H1 (cell line): ENCODE measurements around the gene CLEC3A. TPM values are rescaled to one million over a fixed set of nuclear protein-coding genes. Genes with fewer than 3 reads are reported as not detected.

Experiments
- CTCF ChIA-PET: fragments of 300-600 bp; sonication (Branson Sonifier 250); formaldehyde crosslinking; loops from one replicate; lab custom pipeline; 2021; ENCODE audit not compliant: partially characterized antibody; lab: Charles Lee
- POLR2A ChIA-PET: fragments of 300-600 bp; sonication (Branson Sonifier 250); formaldehyde crosslinking; loops from one replicate; lab custom pipeline; 2021; ENCODE audit warnings: inconsistent platforms; ENCODE audit not compliant: partially characterized antibody; lab: Charles Lee
- DNase-seq, 2 experiments: peaks; one replicate each; pipeline versions ENCODE4 v3.0.0 to v3.0.0-alpha.2; 2010 to 2022; ENCODE audit warnings: low spot score in 2 of 2, low read depth in 1 of 2, mixed read lengths in 1 of 2
- FAIRE-seq: peaks from 2 replicates; lab custom pipeline; 2011; peaks lifted over from hg19 to GRCh38; lab: Jason Lieb, UNC
- H2AFZ ChIP-seq: 2 replicates; pipeline ENCODE4 v1.8.1; 2012; ENCODE audit warnings: low read length, inconsistent platforms
- H2AK5ac ChIP-seq: 2 replicates; pipeline ENCODE4 v1.6.1; 2013; ENCODE audit warnings: low read depth, low read length
- H2BK120ac ChIP-seq: replicated peaks from 2 replicates; pipeline ENCODE3; 2013; ENCODE audit warnings: low read depth, low read length, inconsistent platforms
- H2BK12ac ChIP-seq: 2 replicates; pipeline ENCODE4 v1.6.1; 2013; ENCODE audit warnings: low read depth, low read length
- H2BK15ac ChIP-seq: 2 replicates; pipeline ENCODE4 v1.6.1; 2013; ENCODE audit warnings: low read length
- H2BK20ac ChIP-seq: 2 replicates; pipeline ENCODE4 v1.6.1; 2013; ENCODE audit warnings: low read length
- H2BK5ac ChIP-seq: 2 replicates; pipeline ENCODE4 v1.6.1; 2013; ENCODE audit warnings: low read depth, low read length
- H3K14ac ChIP-seq: 2 replicates; pipeline ENCODE4 v1.6.1; 2013; ENCODE audit warnings: inconsistent platforms; ENCODE audit not compliant: insufficient read length
- H3K18ac ChIP-seq: 2 replicates; pipeline ENCODE4 v1.6.1; 2013; ENCODE audit warnings: low read length; ENCODE audit errors: extremely low read depth
- H3K23ac ChIP-seq: 2 replicates; pipeline ENCODE4 v1.6.1; 2013; ENCODE audit warnings: inconsistent platforms; ENCODE audit not compliant: insufficient read length
- H3K23me2 ChIP-seq: 2 replicates; pipeline ENCODE4 v1.6.1; 2013; ENCODE audit warnings: low read depth, low read length
- H3K27ac ChIP-seq: 2 replicates; pipeline ENCODE4 v1.6.1; 2011; ENCODE audit warnings: low read depth, low read length, inconsistent platforms
- H3K27me3 ChIP-seq, 4 experiments: replicated peaks in 1 of 4; 1 replicate in 1 of 4; 2 replicates in 3 of 4; pipeline versions ENCODE4 v1.6.1 to v1.8.1; 2011 to 2013; ENCODE audit warnings: low read length in 3 of 4, mild to moderate bottlenecking in 3 of 4, inconsistent platforms in 2 of 4, mixed read lengths in 2 of 4, moderate library complexity in 1 of 4; ENCODE audit not compliant: control insufficient read depth in 3 of 4, insufficient read depth in 3 of 4; ENCODE audit errors: extremely low read depth in 1 of 4
- H3K36me3 ChIP-seq, 4 experiments: 2 replicates each; pipeline versions ENCODE4 v1.6.1 to v1.8.1; 2011 to 2013; ENCODE audit warnings: mild to moderate bottlenecking in 4 of 4, low read length in 3 of 4, moderate library complexity in 2 of 4, control low read depth in 1 of 4, inconsistent platforms in 1 of 4; ENCODE audit not compliant: insufficient read depth in 4 of 4, control insufficient read depth in 2 of 4
- H3K4ac ChIP-seq: replicated peaks from 2 replicates; pipeline ENCODE3; 2013; ENCODE audit warnings: low read length, low read depth, mixed read lengths, inconsistent platforms; ENCODE audit not compliant: insufficient read length
- H3K4me1 ChIP-seq, 4 experiments: replicated peaks in 1 of 4; 1 replicate in 1 of 4; 2 replicates in 3 of 4; pipeline versions ENCODE4 v1.6.1 to v1.8.1; 2011 to 2013; ENCODE audit warnings: low read length in 3 of 4, inconsistent platforms in 2 of 4, mixed read lengths in 1 of 4; ENCODE audit not compliant: insufficient read depth in 4 of 4, control insufficient read depth in 3 of 4
- H3K4me2 ChIP-seq, 2 experiments: 2 replicates each; pipeline versions ENCODE4 v1.6.1 to v1.8.1; 2011 to 2013; ENCODE audit warnings: low read depth in 2 of 2, low read length in 2 of 2, control low read depth in 1 of 2, inconsistent platforms in 1 of 2, mild to moderate bottlenecking in 1 of 2; ENCODE audit not compliant: insufficient read depth in 1 of 2
- H3K4me3 ChIP-seq, 4 experiments: fragments of 200-600, 300-600 bp in 1 of 4; sonication (generic), shearing (Covaris generic), sonication (Bioruptor Twin) in 1 of 4; 2 replicates each; pipeline versions ENCODE4 v1.5.1 to v1.8.1; 2011 to 2016; ENCODE audit warnings: low read length in 4 of 4, low read depth in 3 of 4, control low read depth in 2 of 4, inconsistent platforms in 2 of 4, mild to moderate bottlenecking in 2 of 4, mixed read lengths in 1 of 4, moderate library complexity in 1 of 4; ENCODE audit not compliant: insufficient read depth in 2 of 4; ENCODE audit errors: extremely low read depth in 1 of 4
- H3K56ac ChIP-seq: replicated peaks from 2 replicates; pipeline ENCODE3; 2013; ENCODE audit warnings: low read depth, mild to moderate bottlenecking, mixed read lengths, low read length, inconsistent platforms; ENCODE audit not compliant: insufficient read length
- H3K79me1 ChIP-seq: 2 replicates; pipeline ENCODE4 v1.6.1; 2013; ENCODE audit warnings: low read depth, low read length, control low read depth
- H3K79me2 ChIP-seq, 2 experiments: 2 replicates each; pipeline versions ENCODE4 v1.6.1 to v1.8.1; 2012 to 2013; ENCODE audit warnings: low read length in 2 of 2, mild to moderate bottlenecking in 2 of 2, inconsistent platforms in 1 of 2; ENCODE audit not compliant: insufficient read depth in 2 of 2, control insufficient read depth in 1 of 2
- H3K9ac ChIP-seq, 4 experiments: replicated peaks in 1 of 4; 1 replicate in 1 of 4; 2 replicates in 3 of 4; pipeline versions ENCODE4 v1.6.1 to v1.8.1; 2011 to 2013; ENCODE audit warnings: low read depth in 3 of 4, low read length in 3 of 4, control low read depth in 2 of 4, mild to moderate bottlenecking in 2 of 4, moderate library complexity in 2 of 4, inconsistent platforms in 1 of 4; ENCODE audit errors: extremely low read depth in 1 of 4
- H3K9me3 ChIP-seq, 2 experiments: 2 replicates each; pipeline versions ENCODE4 v1.6.1 to v1.8.1; 2012 to 2013; ENCODE audit warnings: mild to moderate bottlenecking in 2 of 2, moderate library complexity in 2 of 2, control low read depth in 1 of 2, inconsistent platforms in 1 of 2, low read depth in 1 of 2, low read length in 1 of 2, mixed read lengths in 1 of 2; ENCODE audit not compliant: insufficient read depth in 2 of 2
- H4K20me1 ChIP-seq, 2 experiments: replicated peaks in 1 of 2; 2 replicates each; pipeline versions ENCODE3 to v1.8.1; 2011 to 2013; ENCODE audit warnings: inconsistent platforms in 2 of 2, low read length in 2 of 2, mild to moderate bottlenecking in 1 of 2; ENCODE audit not compliant: insufficient read depth in 2 of 2, control insufficient read depth in 1 of 2
- H4K5ac ChIP-seq: 2 replicates; pipeline ENCODE4 v1.6.1; 2013; ENCODE audit warnings: low read length, low read depth, mixed read lengths, inconsistent platforms; ENCODE audit not compliant: insufficient read length
- H4K8ac ChIP-seq: 2 replicates; pipeline ENCODE4 v1.8.0; 2013; ENCODE audit warnings: mild to moderate bottlenecking, moderate library complexity, low read length, inconsistent platforms; ENCODE audit not compliant: insufficient read depth; ENCODE audit errors: extremely low read depth
- H4K91ac ChIP-seq: replicated peaks from 2 replicates; pipeline ENCODE3; 2013; ENCODE audit warnings: low read length, mixed read lengths, inconsistent platforms; ENCODE audit not compliant: insufficient read length
- CTCF ChIP-seq, 3 experiments: IDR thresholded peaks; 1 replicate in 2 of 3; 2 replicates in 1 of 3; pipeline versions ENCODE4 v1.5.1 to v1.6.1; 2011; ENCODE audit warnings: low read length in 3 of 3, mild to moderate bottlenecking in 3 of 3, inconsistent platforms in 2 of 3, low read depth in 1 of 3, moderate library complexity in 1 of 3; ENCODE audit not compliant: insufficient read depth in 1 of 3; ENCODE audit errors: control extremely low read depth in 1 of 3
- HDAC6 ChIP-seq: IDR thresholded peaks from one replicate; pipeline ENCODE4 v1.7.1; 2012; ENCODE audit warnings: low read depth, mild to moderate bottlenecking, inconsistent platforms, low read length, moderate library complexity
- NRF1 ChIP-seq: IDR thresholded peaks from 2 replicates; pipeline ENCODE4 v1.6.1; 2011; ENCODE audit warnings: mild to moderate bottlenecking, low read depth, low read length, improper control_type of control experiment
- POLR2A ChIP-seq, 2 experiments: IDR thresholded peaks; 1 replicate in 1 of 2; 2 replicates in 1 of 2; pipeline ENCODE4 v1.6.1; 2011; ENCODE audit warnings: low read depth in 2 of 2, low read length in 2 of 2, mild to moderate bottlenecking in 2 of 2; ENCODE audit errors: control extremely low read depth in 1 of 2
- RFX5 ChIP-seq: IDR thresholded peaks from 2 replicates; pipeline ENCODE4 v1.6.1; 2011; ENCODE audit warnings: low read depth, low read length, improper control_type of control experiment, borderline replicate concordance
- TAF1 ChIP-seq: IDR thresholded peaks from 2 replicates; pipeline ENCODE4 v1.6.1; 2011; ENCODE audit warnings: mild to moderate bottlenecking, low read depth, low read length
- TBP ChIP-seq: IDR thresholded peaks from 2 replicates; pipeline ENCODE4 v1.6.1; 2011; ENCODE audit warnings: low read depth, low read length, improper control_type of control experiment
- YY1 ChIP-seq: IDR thresholded peaks from 2 replicates; pipeline ENCODE4 v1.6.1; 2011; ENCODE audit warnings: low read depth, mild to moderate bottlenecking, low read length
- polyA plus RNA-seq, 7 experiments: library from polyadenylated mRNA; depleted of rRNA in 3 of 7; stranded (reverse) in 5 of 7; unstranded in 2 of 7; fragments of >200 nt in 5 of 7; fragments of 200-250 nt in 2 of 7; gene quantifications; 1 replicate in 5 of 7; 2 replicates in 1 of 7; 4 replicates in 1 of 7; pipeline versions ENCODE4 v1.2.1 to v1.2.3, GENCODE V29; 2011 to 2013; ENCODE audit warnings: missing spikeins in 2 of 7, mixed read lengths in 2 of 7
- total RNA-seq: library from RNA; stranded (reverse); fragmentation: NEBNext Ultra II Directional; extraction: Animal tissue kit (Norgen Biotek cat#: 25700); gene quantifications from 2 replicates; pipeline ENCODE4 v1.2.1, GENCODE V29; 2021

Gene CLEC3A
- total and polyA plus RNA-seq, 2 of the 8 experiments (the other 6 are each of a cell fraction or from before 2014, with no cell fraction given) = not detected

- no peaks in the 10 kb centered on the region for H3K9me3 ChIP-seq
- no peak overlapping the region for H2BK5ac ChIP-seq
- H4K91ac ChIP-seq = no peak overlapping the region
- no peaks in the 10 kb centered on the region for H4K20me1 ChIP-seq
- H3K23me2 ChIP-seq = no peaks in the 10 kb centered on the region
- no peak overlapping the region for H3K56ac ChIP-seq
- no peak overlapping the region for H2AFZ ChIP-seq
- no peak overlapping the region for H3K4ac ChIP-seq
- no peak overlapping the region for H4K8ac ChIP-seq
- H3K27me3 ChIP-seq = peaks cover 0 to under 1% (median 0%) of the 10 kb centered on the region in 4 experiments; a peak in 1 of 7 replicates
- ChIA-PET CTCF (interaction anchor here (0.9 kb wide), 1 partner anchor 14 kb away, joined by 3 read pairs; no protein-coding TSS in a partner anchor), POLR2A (no interaction called here)
- no peak overlapping the region for H3K23ac ChIP-seq
- DNase-seq (no peak), FAIRE-seq (no peak)
- no peak overlapping the region for H3K4me2 ChIP-seq
- no peak for TF ChIP-seq YY1
- no peak for TF ChIP-seq NRF1
- TF ChIP-seq POLR2A (IDR thresholded peaks at IDR 0.05; ENCODE audit: control extremely low read depth in 1 of 2, low read depth in 2 of 2, low read length in 2 of 2) = no peak
- TF ChIP-seq RFX5 = no peak
- no peak for TF ChIP-seq CTCF (IDR thresholded peaks at IDR 0.05; ENCODE audit: control extremely low read depth in 1 of 3, insufficient read depth in 1 of 3, low read depth in 1 of 3, low read length in 3 of 3)
- TF ChIP-seq TBP = no peak
- no peak for TF ChIP-seq HDAC6
- no peak for TF ChIP-seq TAF1
- no peak overlapping the region for H3K27ac ChIP-seq
- H3K36me3 ChIP-seq = no peaks in the 10 kb centered on the region
- H2BK20ac ChIP-seq = no peak overlapping the region
- no peak overlapping the region for H2BK12ac ChIP-seq
- H3K4me3 ChIP-seq = no peak overlapping the region
- H2BK15ac ChIP-seq = no peak overlapping the region
- H3K79me2 ChIP-seq = no peaks in the 10 kb centered on the region
- H4K5ac ChIP-seq = no peak overlapping the region
- no peaks in the 10 kb centered on the region for H3K79me1 ChIP-seq
- no peak overlapping the region for H3K14ac ChIP-seq
- no peak overlapping the region for H2BK120ac ChIP-seq
- H3K4me1 ChIP-seq = no peaks in the 10 kb centered on the region
- H3K9ac ChIP-seq = no peak overlapping the region
- H2AK5ac ChIP-seq = no peak overlapping the region
- no peak overlapping the region for H3K18ac ChIP-seq
These were observed 18.0 kb downstream of the CLEC3A start for GRCh38 chr16:78040396-78040795.
